Omental fat pad (tissue), 4 donors: ENCODE results near the gene TTC28. TPM values are rescaled to one million over a fixed set of nuclear protein-coding genes. Genes with fewer than 3 reads are reported as not detected.

Experiments used
- ATAC-seq: fragments of 150-250 bp; one replicate; pipeline ENCODE4 v1.9.1; 2016; ENCODE audit warnings: mild to moderate bottlenecking, moderate library complexity; ENCODE audit not compliant: low FRiP score
- DNase-seq: peaks from one replicate; pipeline ENCODE4 v3.0.0-alpha.2; 2019; ENCODE audit warnings: low spot score
- total RNA-seq, 4 donors: library from RNA; depleted of rRNA; stranded (reverse); fragments of >200 nt; gene quantifications; one replicate each; pipeline ENCODE4 v1.1.0, GENCODE V29; 2016
- TF ChIP-seq, protein P1 (sequence below), 3 donors: fragments of 450-650 bp; IDR thresholded peaks; one replicate each; pipeline ENCODE4 v1.5.1; 2016 to 2017; ENCODE audit warnings: antibody characterized with exemption in 3 of 3, mild to moderate bottlenecking in 3 of 3, moderate library complexity in 2 of 3

Gene TTC28
- total RNA-seq, 4 donors from 2014 or later, result 28.6 to 103 (median 50.6) TPM

DNA sequence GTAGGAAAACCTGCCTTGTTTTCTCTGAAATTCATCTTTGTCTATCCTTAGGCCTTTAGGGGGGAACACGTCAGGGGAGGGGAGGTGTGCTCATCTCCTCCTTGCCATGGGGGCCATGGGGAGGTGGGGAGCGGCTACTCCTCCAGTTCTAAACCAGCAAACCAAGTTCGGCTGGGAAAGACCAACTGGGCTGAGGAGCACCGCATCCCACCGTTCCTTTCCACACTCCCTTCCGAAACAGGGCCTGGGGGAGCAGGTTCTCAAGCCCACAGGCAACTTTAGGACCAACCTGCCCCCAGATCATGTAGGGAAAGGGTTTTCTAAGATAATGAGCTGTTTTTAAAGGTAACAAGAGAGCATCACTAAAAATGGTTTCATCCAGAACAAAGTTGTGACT, 683.1 kb downstream of the TTC28 start:
- ATAC-seq (no peak), DNase-seq (peak; percentile 2)

GRCh38 chr22:27995801-27996528, 683.7 kb downstream of the TTC28 start:
- DNase-seq (no peak), ATAC-seq (no peak)
- TF ChIP-seq, protein P1, sequence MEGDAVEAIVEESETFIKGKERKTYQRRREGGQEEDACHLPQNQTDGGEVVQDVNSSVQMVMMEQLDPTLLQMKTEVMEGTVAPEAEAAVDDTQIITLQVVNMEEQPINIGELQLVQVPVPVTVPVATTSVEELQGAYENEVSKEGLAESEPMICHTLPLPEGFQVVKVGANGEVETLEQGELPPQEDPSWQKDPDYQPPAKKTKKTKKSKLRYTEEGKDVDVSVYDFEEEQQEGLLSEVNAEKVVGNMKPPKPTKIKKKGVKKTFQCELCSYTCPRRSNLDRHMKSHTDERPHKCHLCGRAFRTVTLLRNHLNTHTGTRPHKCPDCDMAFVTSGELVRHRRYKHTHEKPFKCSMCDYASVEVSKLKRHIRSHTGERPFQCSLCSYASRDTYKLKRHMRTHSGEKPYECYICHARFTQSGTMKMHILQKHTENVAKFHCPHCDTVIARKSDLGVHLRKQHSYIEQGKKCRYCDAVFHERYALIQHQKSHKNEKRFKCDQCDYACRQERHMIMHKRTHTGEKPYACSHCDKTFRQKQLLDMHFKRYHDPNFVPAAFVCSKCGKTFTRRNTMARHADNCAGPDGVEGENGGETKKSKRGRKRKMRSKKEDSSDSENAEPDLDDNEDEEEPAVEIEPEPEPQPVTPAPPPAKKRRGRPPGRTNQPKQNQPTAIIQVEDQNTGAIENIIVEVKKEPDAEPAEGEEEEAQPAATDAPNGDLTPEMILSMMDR (IDR thresholded peaks at IDR 0.05), result no peak

More for the DNA sequence above, 683.1 kb downstream of the TTC28 start:
- TF ChIP-seq, protein P1 (IDR thresholded peaks at IDR 0.05), result no peak

GRCh38 chr22:27994481-27995331, 684.9 kb downstream of the TTC28 start:
- DNase-seq (no peak), ATAC-seq (no peak)

DNA sequence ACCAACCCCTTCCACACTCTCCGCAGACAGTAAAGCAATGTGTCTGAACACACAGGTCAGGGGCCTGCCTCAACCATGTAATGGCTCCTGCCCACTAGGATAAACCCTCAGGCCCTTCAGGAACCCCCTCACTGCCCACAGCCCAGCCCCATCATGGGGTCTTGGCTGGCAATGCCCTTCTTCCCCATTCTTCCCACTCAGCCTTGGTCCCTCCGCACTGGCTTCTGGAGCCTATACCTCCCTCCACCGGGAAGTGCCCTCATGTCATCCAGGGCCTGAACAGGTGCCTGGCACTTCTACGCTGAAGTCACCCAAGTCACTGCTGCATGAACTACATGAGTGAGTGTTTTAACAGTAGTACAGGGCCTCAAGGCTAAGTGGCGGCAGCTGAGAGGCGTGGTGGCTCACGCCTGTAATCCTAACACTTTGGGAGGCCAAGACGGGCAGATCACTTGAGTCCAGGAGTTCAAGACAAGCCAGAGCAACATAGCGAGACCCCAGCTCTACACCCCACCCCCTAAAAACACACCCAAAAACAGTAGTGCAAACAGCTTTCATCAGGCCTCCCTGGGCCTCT, 685.8 kb downstream of the TTC28 start:
- TF ChIP-seq, protein P1 (IDR thresholded peaks at IDR 0.05), result no peak
- DNase-seq (no peak), ATAC-seq (no peak)

More at GRCh38 chr22:27994481-27995331, 684.9 kb downstream of the TTC28 start:
- TF ChIP-seq, protein P1 (IDR thresholded peaks at IDR 0.05), result no peak

DNA sequence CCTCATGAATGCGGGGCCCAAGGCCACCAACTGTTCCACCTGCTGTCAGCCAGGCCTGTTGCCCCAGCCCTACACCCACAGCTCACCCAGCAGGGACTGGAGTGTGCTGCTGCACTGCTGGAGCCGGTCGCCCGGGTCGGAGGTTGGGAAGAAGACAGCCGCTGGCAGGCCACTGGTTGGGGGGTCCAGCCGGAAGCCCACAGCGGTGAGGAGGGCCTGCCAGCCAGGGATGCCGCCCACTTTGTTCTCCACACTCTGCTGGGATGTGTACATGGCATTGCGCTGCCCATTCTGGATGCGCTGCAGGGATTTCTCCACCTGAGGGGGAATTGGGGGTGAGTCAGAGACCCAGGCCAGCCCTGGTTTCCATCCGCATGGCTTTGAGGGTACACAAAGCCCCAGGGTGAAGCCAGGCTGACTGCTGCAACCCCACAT, 686.4 kb downstream of the TTC28 start:
- TF ChIP-seq, protein P1 (IDR thresholded peaks at IDR 0.05), result no peak
- DNase-seq, result no peak
- ATAC-seq, result no peak

DNA sequence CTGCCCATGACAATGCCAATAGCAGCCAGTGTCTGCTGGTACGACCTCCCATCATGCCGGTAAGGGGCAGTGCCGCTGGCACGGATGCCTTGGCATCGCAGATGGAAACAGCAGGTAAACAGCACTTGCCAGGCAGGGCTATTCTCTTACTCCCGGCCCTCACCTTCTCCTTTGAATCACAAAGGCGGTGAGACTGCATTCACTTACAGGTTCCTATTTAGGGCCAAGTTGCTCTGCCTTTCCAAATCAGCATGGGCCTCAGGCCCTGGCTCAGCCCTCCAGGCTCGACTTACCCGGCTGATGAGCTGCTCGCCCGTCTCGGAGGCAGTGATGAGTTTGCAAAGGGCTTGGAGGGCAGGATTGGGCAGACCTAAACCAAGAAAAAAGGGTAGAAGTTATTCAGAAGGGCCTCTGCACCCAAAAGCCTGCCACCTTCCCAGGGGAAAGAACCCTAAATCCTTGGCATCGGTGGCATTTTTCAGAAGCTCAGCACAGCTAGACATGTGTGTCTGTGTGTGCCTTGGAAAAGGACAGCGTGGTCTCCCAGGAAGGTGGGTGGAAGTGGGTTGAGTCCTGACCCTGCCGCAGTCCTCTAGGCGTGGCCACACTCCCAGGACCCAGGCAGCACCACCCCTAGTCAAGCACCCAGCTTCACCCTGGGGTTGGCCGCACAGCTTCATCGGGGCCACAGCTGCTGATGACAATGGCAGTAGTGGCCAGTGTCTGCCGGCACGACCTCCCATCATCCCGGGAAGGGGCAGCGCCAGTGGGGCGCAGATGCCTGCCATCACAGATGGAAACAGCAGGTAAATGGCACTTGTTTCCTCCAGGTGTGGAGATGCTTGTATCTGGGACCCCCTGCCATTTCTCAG, 687.1 kb downstream of the TTC28 start:
- DNase-seq, result no peak
- TF ChIP-seq, protein P1 (IDR thresholded peaks at IDR 0.05), result no peak
- ATAC-seq, result no peak
